Stimulated activated CD8-positive, alpha-beta memory T cell treated with anti-CD3 and anti-CD28 coated beads, Interleukin-7, amount 100 ng/mL, for 48 hours (primary cell): ENCODE measurements around the gene PRKD1.
"Not testable (repeated sequence)": the region's sequence is repeated elsewhere in the genome, so short reads cannot be mapped to it uniquely, and the experiment has no call there.

Source experiments
- DNase-seq, 2 donors: peaks; one replicate each; pipeline ENCODE4 v3.0.0-alpha.2; 2020; ENCODE audit warnings: low read depth in 1 of 2; ENCODE audit errors: extremely low read depth in 1 of 2

The PRKD1 gene

DNA sequence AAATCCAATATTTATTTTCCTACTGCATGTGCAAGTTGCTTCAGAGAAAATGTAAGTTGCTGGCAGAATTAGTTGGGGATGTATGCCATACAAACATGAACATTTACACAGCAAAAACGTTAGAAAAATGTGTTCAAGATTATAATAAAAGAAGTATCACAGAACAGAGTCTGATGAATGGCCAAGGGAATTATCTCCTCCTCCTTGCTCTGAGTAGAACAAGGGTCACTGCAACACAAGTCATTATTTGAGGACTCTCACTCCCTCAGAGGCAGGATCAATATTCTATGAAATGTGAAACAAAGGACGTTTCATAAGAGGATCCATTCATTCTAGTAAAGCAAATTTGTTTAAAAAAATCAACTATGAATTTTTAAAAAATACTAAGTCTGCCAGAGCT is 177.8 kb downstream of the PRKD1 start:
- no peak for DNase-seq

DNA sequence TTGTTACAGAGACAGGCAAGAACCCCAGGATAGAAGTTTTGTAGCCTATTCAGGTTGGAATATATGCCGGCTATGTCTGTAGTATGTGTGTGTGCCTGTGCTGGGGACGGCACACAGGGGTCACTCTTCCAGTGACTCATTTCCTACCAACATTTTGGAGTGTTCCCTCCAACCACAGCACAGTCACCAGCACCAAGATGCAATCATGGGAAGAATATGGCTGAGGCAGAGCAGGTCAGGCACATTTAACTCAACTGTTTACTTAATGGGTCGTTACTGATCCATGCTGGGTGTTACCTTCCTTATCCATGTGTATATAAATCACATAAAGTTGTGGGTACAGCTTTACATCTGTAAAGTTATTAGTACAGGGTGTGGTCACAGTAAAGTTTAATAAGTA is 178.3 kb downstream of the PRKD1 start:
- DNase-seq: no peak

DNA sequence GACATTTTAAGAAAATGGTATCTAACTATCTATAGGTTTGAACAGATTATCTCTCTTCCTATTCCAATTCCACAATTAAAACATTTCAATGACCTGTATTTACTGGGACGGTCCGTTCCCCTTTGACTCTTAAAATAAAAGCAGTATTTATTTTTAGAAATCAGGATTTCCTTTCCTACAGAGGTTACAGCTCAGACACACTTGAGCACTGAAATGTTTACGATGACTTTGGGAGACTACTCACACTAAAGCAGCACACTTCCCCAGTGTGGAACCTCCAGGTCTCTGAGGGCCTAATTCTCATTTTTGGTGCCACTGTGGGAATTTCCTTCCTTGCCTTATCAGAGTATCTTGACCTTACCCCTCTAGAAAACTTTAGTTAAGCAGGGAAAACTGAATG is 181.8 kb downstream of the PRKD1 start:
- DNase-seq: no peak

DNA sequence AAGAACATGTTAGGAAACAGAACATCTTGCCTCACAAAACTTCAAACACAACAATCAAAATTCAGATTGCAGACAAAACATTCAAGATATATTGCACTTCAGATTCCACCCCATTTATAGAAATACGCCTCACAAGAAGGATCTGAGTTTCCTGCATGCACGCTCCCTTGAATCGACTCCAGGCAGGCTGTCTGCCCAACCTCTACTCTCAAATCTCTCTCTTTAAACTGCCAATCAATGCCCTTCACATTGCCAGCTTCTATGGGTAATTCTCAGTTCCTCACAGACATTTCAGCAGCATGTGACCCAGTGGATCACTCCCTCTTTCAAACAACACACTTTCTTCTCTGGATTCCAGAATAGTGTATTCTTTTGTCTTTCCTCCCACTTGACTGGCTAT is 184.1 kb downstream of the PRKD1 start:
- DNase-seq: no peak

DNA sequence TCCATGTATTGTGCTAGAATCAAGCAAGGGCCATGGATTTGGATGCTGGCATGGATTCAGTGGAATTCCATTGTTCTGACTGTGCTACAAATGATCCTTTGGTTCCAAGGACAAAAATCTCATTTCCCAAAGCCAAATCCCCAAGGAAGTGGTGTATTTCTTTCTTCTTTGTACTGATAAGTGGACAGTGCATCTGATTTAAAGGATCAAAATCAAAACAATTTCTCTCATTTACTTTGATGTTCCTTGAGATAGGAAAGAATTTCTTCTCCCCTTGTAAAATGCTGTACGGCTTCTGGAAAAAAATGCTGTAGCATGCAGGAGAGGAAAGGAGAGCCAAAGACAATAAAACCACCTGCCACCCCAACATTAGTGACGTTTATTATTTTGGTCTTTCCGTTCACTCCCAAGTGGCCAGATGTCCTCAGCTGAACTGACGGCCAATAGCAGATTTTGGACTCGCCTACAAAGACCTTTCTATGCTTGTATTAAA is 185.7 kb downstream of the PRKD1 start:
- no peak for DNase-seq

DNA sequence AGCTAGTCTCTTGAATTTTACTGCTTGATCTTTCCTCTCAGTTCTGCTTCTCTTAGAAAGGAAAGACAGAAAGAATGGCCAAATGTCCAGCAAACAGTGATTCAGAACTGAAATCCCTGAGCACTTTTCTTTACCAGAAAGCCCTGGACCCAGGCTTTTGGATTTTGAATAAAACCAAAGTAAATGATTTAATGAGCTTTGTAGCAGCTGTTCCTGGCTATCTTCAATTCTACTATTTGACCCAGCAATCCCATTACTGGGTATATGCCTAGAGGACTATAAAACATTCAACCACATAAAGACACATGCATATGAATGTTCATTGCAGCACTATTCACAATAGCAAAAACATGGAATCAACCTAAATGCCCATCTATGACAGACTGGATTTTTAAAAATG is 187.2 kb downstream of the PRKD1 start:
- no peak for DNase-seq

DNA sequence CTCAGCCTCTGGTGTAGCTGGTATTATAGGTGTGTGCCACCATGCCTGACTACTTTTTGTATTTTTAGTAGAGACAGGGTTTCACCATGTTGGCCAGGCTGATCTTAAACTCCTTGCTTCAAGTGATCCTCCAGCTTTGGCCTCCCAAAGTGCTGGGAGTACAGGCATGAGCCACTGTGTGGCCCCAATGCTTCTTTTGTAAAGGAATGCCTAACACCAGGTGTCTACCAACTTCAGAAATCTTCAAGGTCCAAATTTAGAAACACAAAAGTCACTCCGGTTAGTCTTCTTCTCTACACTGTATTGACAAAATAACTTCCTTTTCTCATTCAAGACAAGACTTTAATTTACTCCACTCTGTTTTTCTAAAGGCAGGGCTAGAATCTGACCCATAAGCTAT is 188.7 kb downstream of the PRKD1 start:
- no peak for DNase-seq

DNA sequence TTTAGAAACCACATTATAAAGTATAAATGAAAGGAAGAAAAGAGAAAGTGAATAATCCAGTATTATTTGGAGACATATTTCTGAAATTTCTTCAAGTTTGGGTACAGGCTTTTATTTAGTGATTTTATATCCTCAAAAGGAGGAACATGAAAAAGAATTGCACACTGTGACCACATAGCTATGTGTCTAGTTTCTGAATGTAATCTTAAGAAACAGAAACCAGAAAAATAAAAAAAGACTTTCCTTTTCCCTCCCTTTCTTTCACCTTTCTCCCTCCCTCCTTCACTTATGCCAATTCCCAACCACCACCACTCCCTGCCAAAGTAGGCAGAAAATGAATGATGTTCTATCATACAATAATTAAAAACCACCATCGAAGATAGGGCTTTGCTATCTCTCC is 189.6 kb downstream of the PRKD1 start:
- DNase-seq: no peak

DNA sequence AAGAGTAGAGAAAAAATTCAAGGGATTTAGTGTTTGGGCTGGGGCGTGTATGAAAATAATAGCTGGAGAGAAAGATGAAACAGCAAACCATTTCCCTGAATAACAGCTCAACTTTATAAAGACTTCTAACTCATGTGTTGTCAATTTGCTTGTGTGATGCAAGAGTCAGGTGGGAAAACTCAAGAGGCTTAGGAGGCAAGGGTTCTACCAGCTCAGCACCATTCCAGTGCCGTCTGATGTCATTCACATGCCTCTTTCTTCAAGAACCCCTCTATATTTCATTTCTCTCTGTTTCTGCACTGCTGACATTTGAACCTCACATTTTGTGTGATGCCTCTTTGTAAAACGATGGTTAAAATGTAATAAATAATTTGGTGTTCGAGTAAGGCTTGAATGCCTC is 192.2 kb downstream of the PRKD1 start:
- DNase-seq: no peak

DNA sequence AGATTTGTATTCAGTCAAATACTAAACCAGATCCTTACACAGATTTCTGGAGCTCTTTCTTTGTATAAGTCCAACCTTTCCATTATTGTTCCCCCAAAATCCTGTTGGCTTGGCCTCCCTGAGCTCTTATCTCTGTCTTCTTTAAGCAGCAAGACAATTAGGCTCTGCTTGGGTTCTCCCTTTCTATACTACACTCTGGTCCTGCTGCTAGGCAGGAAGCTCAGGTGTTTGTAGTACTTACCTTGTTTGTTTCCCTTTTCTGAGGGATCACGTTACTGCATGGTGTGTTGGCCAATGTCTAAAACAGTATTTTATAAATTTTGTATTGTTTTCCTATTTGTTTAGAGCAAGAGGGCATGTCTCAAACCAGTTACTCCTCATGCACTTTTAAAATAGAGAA is 192.9 kb downstream of the PRKD1 start:
- no peak for DNase-seq

DNA sequence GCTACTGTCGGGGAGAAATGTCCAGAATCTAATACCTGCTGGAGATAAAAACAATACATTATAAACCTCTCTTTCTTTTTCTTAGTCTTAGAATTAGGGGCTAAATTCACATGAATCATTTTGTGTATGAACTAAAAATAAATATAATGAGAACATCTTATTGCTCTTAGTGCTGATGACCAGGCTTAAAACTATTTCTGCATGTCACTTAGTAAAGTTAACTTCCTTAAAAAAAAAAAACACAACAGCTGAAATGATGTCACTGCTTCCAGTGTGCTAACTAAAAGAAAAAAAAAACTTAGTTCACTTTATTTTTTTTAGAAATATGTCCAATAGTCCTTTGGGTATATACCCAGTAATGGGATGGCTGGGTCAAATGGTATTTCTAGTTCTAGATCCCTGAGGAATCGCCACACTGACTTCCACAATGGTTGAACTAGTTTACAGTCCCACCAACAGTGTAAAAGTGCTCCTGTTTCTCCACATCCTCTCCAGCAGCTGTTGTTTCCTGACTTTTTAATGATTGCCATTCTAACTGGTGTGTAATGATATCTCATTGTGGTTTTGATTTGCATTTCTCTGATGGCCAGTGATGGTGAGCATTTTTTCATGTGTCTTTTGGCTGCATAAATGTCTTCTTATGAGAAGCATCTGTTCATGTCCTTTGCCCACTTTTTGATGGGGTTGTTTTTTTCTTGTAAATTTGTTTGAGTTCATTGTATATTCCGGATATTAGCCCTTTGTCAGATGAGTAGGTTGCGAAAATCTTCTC is 200.9 kb downstream of the PRKD1 start:
- not testable (repeated sequence) for DNase-seq

DNA sequence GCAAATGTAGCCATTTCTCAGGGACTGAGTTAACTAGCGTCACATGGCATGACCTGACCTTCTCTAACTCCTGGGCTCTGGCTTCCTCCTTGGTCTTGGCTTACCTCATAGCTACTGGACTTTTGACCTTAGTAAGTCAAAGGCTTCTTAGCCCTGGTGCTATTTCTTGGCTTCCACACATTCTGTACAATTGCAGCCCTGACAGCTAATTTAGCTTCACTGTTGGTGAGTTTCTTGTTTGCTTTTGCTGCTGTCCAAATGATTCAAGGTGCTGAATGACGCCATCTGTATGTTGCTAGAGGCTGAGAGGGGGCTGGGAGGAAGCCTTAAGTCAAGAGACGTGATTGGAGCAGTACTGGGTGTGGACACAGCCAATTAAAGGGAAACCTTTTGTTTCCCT is 202.7 kb downstream of the PRKD1 start:
- no peak for DNase-seq

DNA sequence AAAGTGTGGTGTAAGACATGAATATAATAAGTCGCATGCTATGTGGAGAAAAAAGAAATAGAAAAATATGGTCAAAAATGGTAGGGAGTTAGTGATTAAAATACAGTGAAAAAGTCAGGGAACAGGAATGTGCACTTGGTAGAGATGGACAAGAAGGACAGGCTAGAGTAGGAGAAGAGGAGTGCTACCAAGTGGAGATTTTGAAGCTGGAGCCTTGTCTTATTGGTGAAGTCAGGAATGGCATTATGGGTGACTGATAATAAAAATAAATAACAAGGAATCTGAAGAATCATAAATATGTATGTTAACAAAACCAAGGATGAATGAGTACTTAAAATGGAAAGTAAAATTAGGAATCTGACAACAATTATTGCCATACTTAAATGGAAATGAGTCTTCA is 204.8 kb downstream of the PRKD1 start:
- DNase-seq: no peak

DNA sequence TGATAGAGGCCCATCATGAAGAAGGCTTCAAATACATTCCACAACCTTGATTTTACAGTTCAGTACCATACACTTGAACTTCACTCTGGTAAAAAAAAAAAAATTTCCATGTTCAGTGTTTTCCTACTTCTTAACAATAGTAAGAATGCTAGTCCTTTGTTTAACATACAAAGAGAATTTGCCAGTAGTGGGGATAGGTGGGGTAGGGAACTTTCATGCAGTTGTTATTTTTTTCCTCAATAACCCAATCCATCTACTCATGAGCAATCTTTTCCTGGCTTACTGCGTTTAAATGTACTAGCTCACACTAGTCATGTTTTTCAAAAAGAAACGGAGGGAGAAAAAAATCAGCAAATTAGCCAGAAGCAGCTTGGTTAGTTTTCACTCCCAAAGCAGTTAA is 206.1 kb downstream of the PRKD1 start:
- no peak for DNase-seq

DNA sequence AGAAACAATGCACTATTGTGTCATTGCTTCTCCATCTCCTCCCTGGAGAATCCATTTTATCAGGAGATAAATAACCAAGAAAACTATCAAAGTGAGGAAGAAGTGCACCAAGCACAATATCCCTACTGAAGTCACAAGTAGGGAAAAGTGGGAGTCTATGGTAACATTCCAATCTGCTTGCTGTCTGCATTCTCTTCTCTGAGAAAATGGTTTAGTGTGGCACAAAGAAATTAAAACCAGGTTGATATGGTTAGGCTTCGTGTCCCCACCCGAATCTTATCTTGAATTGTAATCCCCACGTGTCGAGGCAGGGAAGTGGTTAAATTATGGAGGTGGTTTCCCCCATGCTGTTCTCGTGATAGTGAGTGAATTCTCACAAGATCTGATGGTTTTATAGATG is 209.7 kb downstream of the PRKD1 start:
- DNase-seq: no peak

DNA sequence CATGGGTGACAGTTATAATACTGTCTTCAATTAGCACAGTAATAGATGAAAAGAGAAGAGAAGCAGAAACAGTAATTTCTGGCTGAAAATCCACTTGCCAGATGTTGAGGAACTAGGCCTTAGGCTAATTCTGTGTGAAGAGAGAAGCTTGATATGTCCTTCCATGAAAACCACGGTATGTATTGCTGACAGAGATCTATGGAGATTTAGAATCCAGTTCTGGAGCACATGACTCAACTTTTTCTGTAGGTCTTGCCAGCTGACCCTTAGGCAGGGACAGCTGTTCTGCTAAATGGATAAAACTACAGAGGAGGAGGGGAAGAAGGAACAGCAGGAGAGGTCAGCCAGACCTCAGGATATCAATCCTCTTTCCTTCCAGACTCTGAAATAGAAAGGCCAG is 211.5 kb downstream of the PRKD1 start:
- no peak for DNase-seq

DNA sequence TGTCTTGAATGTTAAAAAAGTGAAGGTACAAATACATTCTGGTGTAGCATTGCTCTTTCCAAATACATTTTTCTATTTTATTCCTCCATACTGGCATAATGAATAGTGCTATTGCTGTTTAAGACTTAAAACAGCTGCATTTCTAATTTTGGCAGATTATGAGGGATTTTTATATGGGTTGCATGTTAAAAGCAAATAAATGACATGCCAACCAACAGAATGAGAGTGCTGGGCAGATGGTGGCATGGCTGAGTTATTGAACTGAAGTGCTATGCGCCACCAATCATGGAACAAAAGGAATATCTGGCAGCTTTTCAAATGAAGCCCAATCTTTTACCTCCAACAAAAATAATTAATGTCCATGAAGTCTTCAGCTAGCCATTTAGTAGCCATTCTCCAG is 215.0 kb downstream of the PRKD1 start:
- DNase-seq: no peak

DNA sequence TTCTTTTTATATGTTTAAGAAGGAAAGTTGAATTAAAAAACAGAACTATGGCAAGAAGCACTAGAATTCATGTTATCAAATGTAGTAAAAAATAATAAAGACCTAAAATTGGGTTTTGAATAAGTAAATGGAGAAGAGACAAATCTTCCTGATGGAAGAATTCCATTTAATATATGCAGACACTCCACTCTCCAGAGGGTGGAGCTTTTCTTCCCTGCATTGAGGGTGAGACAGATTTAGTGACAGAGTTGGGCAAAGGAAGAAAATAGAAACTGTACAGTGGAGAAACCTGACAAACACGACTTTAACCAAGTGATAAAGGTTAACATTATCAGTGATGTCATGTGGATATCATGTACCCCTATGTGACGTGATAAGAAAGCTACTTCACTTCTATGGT is 217.6 kb downstream of the PRKD1 start:
- no peak for DNase-seq

DNA sequence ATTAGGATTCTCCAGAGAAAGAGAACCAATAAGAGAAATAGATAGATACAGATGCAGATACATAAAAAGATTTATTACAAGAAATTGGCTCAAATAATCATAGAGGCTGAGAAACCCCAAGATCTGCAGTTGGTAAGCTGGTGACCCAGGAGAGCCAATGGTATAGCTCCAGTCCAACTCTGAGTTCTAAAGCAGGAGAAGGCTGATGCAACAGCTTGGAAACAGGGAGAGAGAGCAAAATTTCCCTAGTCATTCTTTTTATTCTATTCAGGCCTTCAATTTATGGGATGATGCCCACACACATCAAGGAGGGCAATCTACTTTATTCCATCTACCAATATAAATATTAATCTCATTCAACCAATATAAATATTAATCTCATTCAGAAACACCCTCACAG is 218.2 kb downstream of the PRKD1 start:
- DNase-seq: no peak

DNA sequence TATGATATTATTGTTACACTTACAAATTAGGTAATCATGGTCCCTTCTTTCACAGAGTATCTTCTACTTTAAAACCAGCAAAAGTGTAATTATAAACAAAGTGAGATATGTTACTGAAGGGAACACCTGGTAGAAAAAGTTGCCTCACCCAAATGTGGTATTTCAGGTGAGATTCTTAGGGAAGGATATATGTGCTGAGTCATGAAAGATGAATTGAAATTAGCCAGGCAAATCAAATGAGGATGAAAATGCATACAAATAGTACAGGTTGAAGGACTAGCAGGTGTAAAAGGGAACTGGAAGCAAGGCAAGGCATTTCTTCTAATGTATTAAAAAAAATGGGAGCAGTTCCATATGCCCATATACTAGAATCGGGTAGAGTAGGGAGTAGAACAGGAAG is 220.9 kb downstream of the PRKD1 start:
- DNase-seq: no peak

DNA sequence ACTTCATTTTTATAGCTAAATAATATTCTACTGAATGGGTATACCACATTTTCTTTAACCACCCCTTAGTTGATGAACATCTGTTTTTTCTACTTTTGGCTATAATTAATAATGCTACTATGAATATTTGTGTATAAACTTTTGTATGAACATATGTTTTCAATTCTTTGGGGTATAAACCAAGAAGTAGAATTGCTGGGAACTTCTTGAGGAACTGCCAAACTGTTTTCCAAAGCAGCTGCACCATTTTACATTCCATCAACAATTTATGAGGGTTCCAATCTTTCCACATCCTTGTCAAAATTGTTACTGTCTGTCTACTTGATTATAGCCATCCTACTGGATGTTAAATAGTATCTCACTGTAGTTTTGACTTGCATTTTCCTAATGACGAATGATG is 221.8 kb downstream of the PRKD1 start:
- no peak for DNase-seq

DNA sequence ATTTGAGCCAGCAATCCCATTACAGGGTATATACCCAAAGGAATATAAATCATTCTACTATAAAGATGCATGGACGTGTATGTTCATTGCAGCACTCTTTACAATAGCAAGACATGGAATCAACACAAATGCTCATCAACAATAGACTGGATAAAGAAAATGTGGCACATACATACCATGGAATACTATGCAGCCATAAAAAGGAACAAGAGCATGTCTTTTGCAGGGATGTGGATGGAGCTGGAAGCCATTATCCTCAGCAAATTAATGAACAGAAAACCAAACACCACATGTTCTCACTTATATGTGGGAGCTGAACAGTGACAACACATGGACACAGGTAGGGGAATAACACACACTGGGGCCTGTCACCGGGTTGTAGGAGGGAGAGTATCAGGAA is 238.1 kb downstream of the PRKD1 start:
- DNase-seq: not testable (repeated sequence)

DNA sequence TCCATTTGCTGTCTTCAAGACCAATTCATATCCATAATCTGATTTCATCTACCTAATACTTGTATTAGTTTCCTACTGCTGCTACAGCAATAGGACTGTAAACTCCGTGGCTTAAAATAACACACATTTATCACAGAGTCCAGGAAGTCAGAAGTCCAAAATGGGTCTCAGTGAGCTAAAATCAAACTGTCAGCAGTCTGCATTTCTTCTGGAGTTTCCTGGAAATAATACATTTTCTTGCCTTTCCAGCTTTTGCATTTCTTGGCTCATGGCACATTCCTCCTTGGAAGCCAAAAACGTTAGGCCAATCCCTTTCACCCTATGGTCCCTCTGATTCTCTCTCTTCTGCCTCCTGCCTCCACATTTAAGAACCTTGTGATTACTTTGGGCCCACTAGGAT is 239.8 kb downstream of the PRKD1 start:
- DNase-seq: no peak
